ENCODE measurements around the gene ACR.
"Not testable (repeated sequence)": the region's sequence is repeated elsewhere in the genome, so short reads cannot be mapped to it uniquely, and the experiment has no call there.

Gene ACR

GRCh38 chr22:50732681-50733080, 5.3 kb upstream of the ACR start:
- no peak for DNase-seq (ENCODE audit: low spot score)

GRCh38 chr22:50733521-50734342, 4.3 kb upstream of the ACR start:
- no peak for DNase-seq (ENCODE audit: low spot score)

GRCh38 chr22:50734343-50734771, 3.6 kb upstream of the ACR start:
- DNase-seq (ENCODE audit: low spot score), result no peak

GRCh38 chr22:50734986-50735738, 2.8 kb upstream of the ACR start:
- no peak for DNase-seq (ENCODE audit: low spot score)

- no peak for DNase-seq (ENCODE audit: low spot score)
Measured at GRCh38 chr22:50735739-50736030, 2.3 kb upstream of the ACR start.

GRCh38 chr22:50738649-50739227, 734 bp downstream of the ACR start:
- DNase-seq (ENCODE audit: low spot score), result no peak

GRCh38 chr22:50739279-50739691, 1.3 kb downstream of the ACR start:
- DNase-seq (ENCODE audit: low spot score), result no peak

GRCh38 chr22:50739894-50740293, 1.9 kb downstream of the ACR start:
- no peak for DNase-seq (ENCODE audit: low spot score)

GRCh38 chr22:50740714-50741113, 2.7 kb downstream of the ACR start:
- not testable (repeated sequence) for DNase-seq (ENCODE audit: low spot score)

GRCh38 chr22:50744424-50744823, 6.4 kb downstream of the ACR start:
- DNase-seq (ENCODE audit: low spot score), result not testable (repeated sequence)

GRCh38 chr22:50747521-50747920, 9.5 kb downstream of the ACR start:
- not testable (repeated sequence) for DNase-seq (ENCODE audit: low spot score)

- DNase-seq (ENCODE audit: low spot score), result not testable (repeated sequence)
Measured at GRCh38 chr22:50748630-50749029, 10.6 kb downstream of the ACR start.

GRCh38 chr22:50749302-50750074, 11.5 kb downstream of the ACR start:
- DNase-seq (ENCODE audit: low spot score), result not testable (repeated sequence)

- DNase-seq (ENCODE audit: low spot score), result not testable (repeated sequence)
Measured at GRCh38 chr22:50755251-50755650, 17.2 kb downstream of the ACR start.

- DNase-seq (ENCODE audit: low spot score), result not testable (repeated sequence)
Measured at GRCh38 chr22:50756406-50756805, 18.4 kb downstream of the ACR start.

- DNase-seq (ENCODE audit: low spot score), result not testable (repeated sequence)
Measured at GRCh38 chr22:50756949-50757491, 19.0 kb downstream of the ACR start.

GRCh38 chr22:50759597-50760341, 21.8 kb downstream of the ACR start:
- DNase-seq (ENCODE audit: low spot score), result not testable (repeated sequence)

GRCh38 chr22:50761829-50762228, 23.8 kb downstream of the ACR start:
- DNase-seq (ENCODE audit: low spot score), result not testable (repeated sequence)

GRCh38 chr22:50764288-50764687, 26.3 kb downstream of the ACR start:
- not testable (repeated sequence) for DNase-seq (ENCODE audit: low spot score)

GRCh38 chr22:50775132-50775531, 37.1 kb downstream of the ACR start:
- peak; percentile 10 for DNase-seq (ENCODE audit: low spot score)

GRCh38 chr22:50777631-50778030, 39.6 kb downstream of the ACR start:
- DNase-seq (ENCODE audit: low spot score), result not testable (repeated sequence)
